Fibroblast of lung (primary cell): ENCODE measurements around the gene ING3. TPM values are rescaled to one million over a fixed set of nuclear protein-coding genes. Genes with fewer than 3 reads are reported as not detected.

ENCODE experiments used
- DNase-seq, 2 donors: peaks; one replicate each; pipeline versions ENCODE4 v3.0.0 to v3.0.0-alpha.2; 2010; ENCODE audit warnings: low read depth in 2 of 2
- H2AFZ ChIP-seq: 2 replicates; pipeline ENCODE4 v1.5.1; 2012; ENCODE audit warnings: low read length, control low read depth, inconsistent platforms
- H3K27ac ChIP-seq: 2 replicates; pipeline ENCODE4 v1.5.1; 2011; ENCODE audit warnings: low read length, control low read depth; ENCODE audit not compliant: insufficient read depth
- H3K27me3 ChIP-seq: 2 replicates; pipeline ENCODE4 v1.5.1; 2011; ENCODE audit warnings: mild to moderate bottlenecking, low read length; ENCODE audit not compliant: control insufficient read depth, insufficient read depth
- H3K36me3 ChIP-seq: 2 replicates; pipeline ENCODE4 v1.5.1; 2011; ENCODE audit warnings: low read length; ENCODE audit not compliant: control insufficient read depth, insufficient read depth
- H3K4me1 ChIP-seq: 2 replicates; pipeline ENCODE4 v1.5.1; 2011; ENCODE audit warnings: low read length; ENCODE audit not compliant: control insufficient read depth, insufficient read depth; ENCODE audit errors: extremely low read depth
- H3K4me2 ChIP-seq: 2 replicates; pipeline ENCODE4 v1.5.1; 2011; ENCODE audit warnings: low read length, control low read depth; ENCODE audit not compliant: insufficient read depth; ENCODE audit errors: extremely low read depth
- H3K4me3 ChIP-seq, 4 experiments: fragments of 200-600 bp in 1 of 4; sonication (generic) in 1 of 4; replicated peaks in 1 of 4; 2 replicates each; pipeline ENCODE4 v1.5.1; 2011 to 2016; ENCODE audit warnings: low read length in 4 of 4, low read depth in 3 of 4, mild to moderate bottlenecking in 3 of 4, control low read depth in 2 of 4, inconsistent platforms in 1 of 4, mixed read lengths in 1 of 4; ENCODE audit not compliant: insufficient read depth in 1 of 4; ENCODE audit errors: control extremely low read depth in 1 of 4
- H3K79me2 ChIP-seq: 2 replicates; pipeline ENCODE4 v1.5.1; 2012; ENCODE audit warnings: mild to moderate bottlenecking, low read length, inconsistent platforms; ENCODE audit not compliant: control insufficient read depth, insufficient read depth
- H3K9ac ChIP-seq: 2 replicates; pipeline ENCODE4 v1.5.1; 2011; ENCODE audit warnings: mild to moderate bottlenecking, low read length, control low read depth; ENCODE audit not compliant: insufficient read depth
- H3K9me3 ChIP-seq: 2 replicates; pipeline ENCODE4 v1.5.1; 2012; ENCODE audit warnings: low read depth, low read length; ENCODE audit not compliant: control insufficient read depth, insufficient read depth
- H4K20me1 ChIP-seq: 2 replicates; pipeline ENCODE4 v1.5.1; 2011; ENCODE audit warnings: low read length; ENCODE audit not compliant: control insufficient read depth, insufficient read depth; ENCODE audit errors: extremely low read depth
- EZH2 ChIP-seq: IDR thresholded peaks from 2 replicates; pipeline ENCODE4 v1.5.1; 2012; ENCODE audit warnings: low read length, control low read depth, mild to moderate bottlenecking; ENCODE audit errors: missing control alignments
- polyA plus RNA-seq, 2 donors: library from polyadenylated mRNA; depleted of rRNA in 1 of 2; stranded (reverse) in 1 of 2; unstranded in 1 of 2; fragments of >200 nt; gene quantifications; 2 replicates each; pipeline ENCODE4 v1.2.1, GENCODE V29; 2011 to 2012; ENCODE audit warnings: missing spikeins in 1 of 2
- total RNA-seq: library from RNA; depleted of rRNA; stranded (reverse); fragments of >200 nt; gene quantifications from 2 replicates; pipeline ENCODE4 v1.2.1, GENCODE V29; 2014
- TF ChIP-seq, protein P1 (sequence below), 2 donors: IDR thresholded peaks in 1 of 2; conservative IDR thresholded peaks in 1 of 2; 1 replicate in 1 of 2; 2 replicates in 1 of 2; pipeline ENCODE4 v1.5.1; 2011 to 2012; ENCODE audit warnings: low read length in 2 of 2, control low read depth in 1 of 2, inconsistent platforms in 1 of 2, low read depth in 1 of 2, mild to moderate bottlenecking in 1 of 2

Gene ING3
- total and polyA plus RNA-seq, 2 donors (not counting 1 experiment from before 2014, with no cell fraction given): 16.6 to 17.5 TPM

DNA sequence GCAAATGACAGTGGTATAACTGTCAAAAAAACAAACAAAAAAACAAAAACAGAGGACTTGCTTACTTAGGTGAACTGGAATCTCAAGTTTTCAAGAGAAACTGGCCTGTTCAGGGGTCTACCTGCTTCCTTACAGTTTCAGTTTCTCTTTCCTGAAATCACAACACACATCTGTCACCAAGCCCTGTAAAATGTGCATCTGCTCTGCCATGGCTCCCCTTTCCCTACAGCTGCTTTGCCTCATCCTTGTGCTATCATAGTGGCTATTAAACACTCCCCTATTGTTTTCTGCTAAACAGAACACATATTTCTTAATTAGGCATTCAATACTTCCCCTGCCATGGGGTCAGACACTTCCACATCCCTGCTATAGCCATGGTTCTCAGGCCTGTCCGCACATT, 75.6 kb downstream of the ING3 start:
- H3K36me3 ChIP-seq: no peaks in the 10 kb centered on the region
- no peak overlapping the region for H3K9ac ChIP-seq
- H4K20me1 ChIP-seq: no peaks in the 10 kb centered on the region
- H2AFZ ChIP-seq: no peak overlapping the region
- peaks cover 34% of the 10 kb centered on the region for H3K79me2 ChIP-seq
- H3K27ac ChIP-seq: no peak overlapping the region
- DNase-seq: no peak
- no peak overlapping the region for H3K4me3 ChIP-seq
- H3K4me1 ChIP-seq: peaks cover 7% of the 10 kb centered on the region
- H3K27me3 ChIP-seq: no peaks in the 10 kb centered on the region
- no peak for TF ChIP-seq EZH2
- TF ChIP-seq, protein P1, sequence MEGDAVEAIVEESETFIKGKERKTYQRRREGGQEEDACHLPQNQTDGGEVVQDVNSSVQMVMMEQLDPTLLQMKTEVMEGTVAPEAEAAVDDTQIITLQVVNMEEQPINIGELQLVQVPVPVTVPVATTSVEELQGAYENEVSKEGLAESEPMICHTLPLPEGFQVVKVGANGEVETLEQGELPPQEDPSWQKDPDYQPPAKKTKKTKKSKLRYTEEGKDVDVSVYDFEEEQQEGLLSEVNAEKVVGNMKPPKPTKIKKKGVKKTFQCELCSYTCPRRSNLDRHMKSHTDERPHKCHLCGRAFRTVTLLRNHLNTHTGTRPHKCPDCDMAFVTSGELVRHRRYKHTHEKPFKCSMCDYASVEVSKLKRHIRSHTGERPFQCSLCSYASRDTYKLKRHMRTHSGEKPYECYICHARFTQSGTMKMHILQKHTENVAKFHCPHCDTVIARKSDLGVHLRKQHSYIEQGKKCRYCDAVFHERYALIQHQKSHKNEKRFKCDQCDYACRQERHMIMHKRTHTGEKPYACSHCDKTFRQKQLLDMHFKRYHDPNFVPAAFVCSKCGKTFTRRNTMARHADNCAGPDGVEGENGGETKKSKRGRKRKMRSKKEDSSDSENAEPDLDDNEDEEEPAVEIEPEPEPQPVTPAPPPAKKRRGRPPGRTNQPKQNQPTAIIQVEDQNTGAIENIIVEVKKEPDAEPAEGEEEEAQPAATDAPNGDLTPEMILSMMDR (conservative IDR thresholded peaks at IDR 0.05 in 1 of 2, IDR thresholded peaks at IDR 0.05 in 1 of 2; ENCODE audit: low read depth in 1 of 2, low read length in 2 of 2): no peak
- H3K9me3 ChIP-seq: no peaks in the 10 kb centered on the region
- H3K4me2 ChIP-seq: peak overlapping the region; percentile 7

DNA sequence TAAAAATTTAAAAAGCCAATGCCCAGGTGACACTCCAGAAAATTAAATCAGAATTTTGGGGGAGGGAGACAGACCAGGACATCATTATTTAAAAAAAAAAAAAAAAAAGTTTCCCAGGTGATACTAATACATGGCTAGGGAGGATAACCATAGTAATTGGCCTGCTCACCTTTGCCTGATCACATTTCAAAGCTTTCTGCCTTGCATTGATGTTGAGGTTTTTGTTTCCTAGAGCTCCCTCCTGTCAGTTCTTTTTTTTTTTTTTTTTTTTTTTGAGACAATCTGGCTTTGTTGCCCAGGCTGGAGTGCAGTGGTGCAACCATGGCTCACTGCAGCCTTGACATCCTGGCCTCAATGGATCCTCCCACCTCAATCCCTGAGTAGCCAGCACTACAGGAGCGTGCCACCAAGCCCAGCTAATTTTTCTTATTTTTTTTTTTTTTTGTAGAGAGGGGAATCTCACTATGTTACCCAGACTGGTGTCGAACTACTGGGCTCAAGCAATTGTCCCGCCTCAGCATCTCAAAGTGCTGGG, 76.1 kb downstream of the ING3 start:
- DNase-seq: no peak
- Histone ChIP-seq H4K20me1 (no peaks in the 10 kb centered on the region), H3K9me3 (no peaks in the 10 kb centered on the region), H3K4me2 (no peak overlapping the region), H3K27me3 (no peaks in the 10 kb centered on the region), H3K36me3 (no peaks in the 10 kb centered on the region), H2AFZ (no peak overlapping the region), H3K4me1 (peaks cover 6% of the 10 kb centered on the region), H3K9ac (no peak overlapping the region), H3K79me2 (peaks cover 33% of the 10 kb centered on the region), H3K4me3 (no peak overlapping the region), H3K27ac (no peak overlapping the region)
- TF ChIP-seq, protein P1 (conservative IDR thresholded peaks at IDR 0.05 in 1 of 2, IDR thresholded peaks at IDR 0.05 in 1 of 2; ENCODE audit: low read depth in 1 of 2, low read length in 2 of 2): no peak
- no peak for TF ChIP-seq EZH2

Other genes starting within 250 kb of the ING3 start
- 1.5 and 1.7 TPM in 2 replicates for gene TSPAN12, start 92.6 kb upstream of the ING3 start, total RNA-seq
- 0.44 and 2.7 TPM in 2 replicates for gene TSPAN12, start 92.6 kb upstream of the ING3 start, polyA plus RNA-seq
- gene CPED1, start 37.9 kb downstream of the ING3 start, total RNA-seq: 84.0 and 196 TPM in 2 replicates
- 70.2 and 83.2 TPM in 2 replicates for gene CPED1, start 37.9 kb downstream of the ING3 start, polyA plus RNA-seq